Gastrocnemius medialis (tissue), 4 donors: Measurements from ENCODE around the gene ZDHHC14. TPM values are rescaled to one million over a fixed set of nuclear protein-coding genes. Genes with fewer than 3 reads are reported as not detected.

Source experiments
- ATAC-seq, 2 donors: fragments of 150-250 bp; one replicate each; pipeline ENCODE4 v1.9.1; 2016
- DNase-seq, 2 donors: peaks; one replicate each; pipeline ENCODE4 v3.0.0-alpha.2; 2019
- H3K27ac ChIP-seq, 4 donors: fragments of 200-600 bp; sonication (generic); 1 replicate in 1 of 4; 2 replicates in 3 of 4; pipeline ENCODE4 v1.5.1; 2016 to 2018; ENCODE audit warnings: mild to moderate bottlenecking in 2 of 4, moderate library complexity in 1 of 4
- H3K27me3 ChIP-seq, 3 donors: fragments of 200-600 bp; sonication (generic) in 2 of 3; 1 replicate in 1 of 3; 2 replicates in 2 of 3; pipeline versions ENCODE4 v1.5.1 to v1.6.0; 2016 to 2019; ENCODE audit warnings: mild to moderate bottlenecking in 1 of 3, moderate library complexity in 1 of 3
- H3K36me3 ChIP-seq, 2 donors: fragments of 200-600 bp; sonication (generic) in 1 of 2; one replicate each; pipeline ENCODE4 v1.5.1; 2017 to 2018
- H3K4me1 ChIP-seq, 2 donors: fragments of 200-600 bp; sonication (generic) in 1 of 2; one replicate each; pipeline ENCODE4 v1.5.1; 2016 to 2017; ENCODE audit warnings: mild to moderate bottlenecking in 2 of 2
- H3K4me3 ChIP-seq, 4 donors: fragments of 200-600 bp; sonication (generic) in 3 of 4; 1 replicate in 1 of 4; 2 replicates in 3 of 4; pipeline ENCODE4 v1.5.1; 2016 to 2019; ENCODE audit warnings: mild to moderate bottlenecking in 2 of 4
- H3K9me3 ChIP-seq, 3 donors: fragments of 200-600 bp; sonication (generic) in 2 of 3; 1 replicate in 1 of 3; 2 replicates in 2 of 3; pipeline ENCODE4 v1.5.1; 2016 to 2019
- POLR2A ChIP-seq, 2 donors: fragments of 450-650 bp; IDR thresholded peaks; one replicate each; pipeline ENCODE4 v1.6.1; 2017; ENCODE audit warnings: antibody characterized with exemption in 2 of 2, mild to moderate bottlenecking in 2 of 2, moderate library complexity in 2 of 2
- in situ Hi-C, 4 donors: fragments of 200-750 bp; cut with MboI; loops; one replicate each; pipeline versions ENCODE4 v1.15.0 to v1.8.0; 2017; ENCODE audit warnings: low sequenced_read_pairs in 4 of 4
- intact Hi-C: fragments of 100-400 bp; cut with DNase I; formaldehyde crosslinking; loops from one replicate; pipeline ENCODE4 v1.15.1; 2023; ENCODE audit warnings: low total_unique reads
- total RNA-seq, 4 donors: library from RNA; depleted of rRNA; stranded (reverse); fragments of >200 nt; gene quantifications; one replicate each; pipeline versions ENCODE4 v1.1.0 to v1.2.3, GENCODE V29; 2016
- TF ChIP-seq, protein P1 (sequence below), 5 experiments: fragments of 450-650 bp in 3 of 5; fragments of 200-600 bp in 2 of 5; sonication (generic) in 2 of 5; IDR thresholded peaks in 4 of 5; conservative IDR thresholded peaks in 1 of 5; 1 replicate in 4 of 5; 2 replicates in 1 of 5; pipeline ENCODE4 v1.5.1; 2016 to 2019; ENCODE audit warnings: antibody characterized with exemption in 5 of 5, mild to moderate bottlenecking in 3 of 5, moderate library complexity in 3 of 5

Gene ZDHHC14
- total RNA-seq, 4 donors from 2014 or later = 3.7 to 7.7 (median 5.9) TPM

DNA sequence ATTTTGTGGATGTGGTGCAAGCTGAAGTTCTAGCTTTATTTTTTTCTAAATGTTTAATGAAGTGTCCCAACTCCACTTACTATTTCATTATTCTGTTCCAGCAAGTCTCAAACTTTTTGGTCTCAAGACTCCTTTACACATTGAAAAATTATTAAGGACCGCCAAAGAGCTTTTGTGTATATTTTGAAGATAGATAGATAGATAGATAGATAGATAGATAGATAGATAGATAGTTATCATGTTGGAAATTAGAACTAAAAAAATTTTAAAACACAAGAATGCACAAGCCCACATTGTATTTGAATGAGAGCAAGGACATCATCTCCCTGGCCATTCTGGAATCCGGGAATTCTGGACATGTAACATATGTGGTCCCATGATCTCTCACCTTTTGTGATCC is 260.8 kb downstream of the ZDHHC14 start:
- intact Hi-C loops = no loop called here
- DNase-seq (no peak), ATAC-seq (no peak)
- TF ChIP-seq, protein P1, sequence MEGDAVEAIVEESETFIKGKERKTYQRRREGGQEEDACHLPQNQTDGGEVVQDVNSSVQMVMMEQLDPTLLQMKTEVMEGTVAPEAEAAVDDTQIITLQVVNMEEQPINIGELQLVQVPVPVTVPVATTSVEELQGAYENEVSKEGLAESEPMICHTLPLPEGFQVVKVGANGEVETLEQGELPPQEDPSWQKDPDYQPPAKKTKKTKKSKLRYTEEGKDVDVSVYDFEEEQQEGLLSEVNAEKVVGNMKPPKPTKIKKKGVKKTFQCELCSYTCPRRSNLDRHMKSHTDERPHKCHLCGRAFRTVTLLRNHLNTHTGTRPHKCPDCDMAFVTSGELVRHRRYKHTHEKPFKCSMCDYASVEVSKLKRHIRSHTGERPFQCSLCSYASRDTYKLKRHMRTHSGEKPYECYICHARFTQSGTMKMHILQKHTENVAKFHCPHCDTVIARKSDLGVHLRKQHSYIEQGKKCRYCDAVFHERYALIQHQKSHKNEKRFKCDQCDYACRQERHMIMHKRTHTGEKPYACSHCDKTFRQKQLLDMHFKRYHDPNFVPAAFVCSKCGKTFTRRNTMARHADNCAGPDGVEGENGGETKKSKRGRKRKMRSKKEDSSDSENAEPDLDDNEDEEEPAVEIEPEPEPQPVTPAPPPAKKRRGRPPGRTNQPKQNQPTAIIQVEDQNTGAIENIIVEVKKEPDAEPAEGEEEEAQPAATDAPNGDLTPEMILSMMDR (IDR thresholded peaks at IDR 0.05 in 4 of 5, conservative IDR thresholded peaks at IDR 0.05 in 1 of 5) = no peak
- no peak for TF ChIP-seq POLR2A (IDR thresholded peaks at IDR 0.05)
- Histone ChIP-seq H3K4me1 (no peaks in the 10 kb centered on the region), H3K27ac (no peak overlapping the region), H3K36me3 (no peaks in the 10 kb centered on the region), H3K4me3 (no peak overlapping the region), H3K27me3 (no peaks in the 10 kb centered on the region), H3K9me3 (no peaks in the 10 kb centered on the region)
- in situ Hi-C loops = no loop called here

DNA sequence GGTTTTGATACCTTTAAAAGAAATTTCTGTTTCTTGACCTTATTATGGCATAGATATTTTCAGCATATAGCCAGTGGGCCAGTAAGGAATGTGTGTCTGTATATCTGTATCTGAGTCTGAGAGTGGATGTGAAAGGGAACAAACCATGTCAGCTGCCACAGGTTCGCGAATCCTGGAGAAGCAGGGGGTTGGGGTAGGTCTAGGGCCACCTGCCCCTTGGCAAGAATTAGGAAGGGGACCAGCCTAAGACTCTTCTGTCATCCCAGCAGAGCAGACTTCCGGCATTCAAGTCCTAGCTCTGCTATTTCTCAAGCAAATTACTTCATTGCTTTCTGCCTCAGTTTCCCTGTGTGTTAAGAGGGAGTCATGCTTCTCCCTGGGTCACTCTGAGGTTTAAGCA is 261.7 kb downstream of the ZDHHC14 start:
- H3K4me1 ChIP-seq = no peaks in the 10 kb centered on the region
- ATAC-seq = no peak
- no peak for DNase-seq
- no peak overlapping the region for H3K4me3 ChIP-seq
- H3K36me3 ChIP-seq = no peaks in the 10 kb centered on the region
- no peaks in the 10 kb centered on the region for H3K9me3 ChIP-seq
- in situ Hi-C loops (no loop called here), intact Hi-C loops (no loop called here)
- TF ChIP-seq, protein P1 (IDR thresholded peaks at IDR 0.05 in 4 of 5, conservative IDR thresholded peaks at IDR 0.05 in 1 of 5) = no peak
- no peak for TF ChIP-seq POLR2A (IDR thresholded peaks at IDR 0.05)
- no peaks in the 10 kb centered on the region for H3K27me3 ChIP-seq
- no peak overlapping the region for H3K27ac ChIP-seq

DNA sequence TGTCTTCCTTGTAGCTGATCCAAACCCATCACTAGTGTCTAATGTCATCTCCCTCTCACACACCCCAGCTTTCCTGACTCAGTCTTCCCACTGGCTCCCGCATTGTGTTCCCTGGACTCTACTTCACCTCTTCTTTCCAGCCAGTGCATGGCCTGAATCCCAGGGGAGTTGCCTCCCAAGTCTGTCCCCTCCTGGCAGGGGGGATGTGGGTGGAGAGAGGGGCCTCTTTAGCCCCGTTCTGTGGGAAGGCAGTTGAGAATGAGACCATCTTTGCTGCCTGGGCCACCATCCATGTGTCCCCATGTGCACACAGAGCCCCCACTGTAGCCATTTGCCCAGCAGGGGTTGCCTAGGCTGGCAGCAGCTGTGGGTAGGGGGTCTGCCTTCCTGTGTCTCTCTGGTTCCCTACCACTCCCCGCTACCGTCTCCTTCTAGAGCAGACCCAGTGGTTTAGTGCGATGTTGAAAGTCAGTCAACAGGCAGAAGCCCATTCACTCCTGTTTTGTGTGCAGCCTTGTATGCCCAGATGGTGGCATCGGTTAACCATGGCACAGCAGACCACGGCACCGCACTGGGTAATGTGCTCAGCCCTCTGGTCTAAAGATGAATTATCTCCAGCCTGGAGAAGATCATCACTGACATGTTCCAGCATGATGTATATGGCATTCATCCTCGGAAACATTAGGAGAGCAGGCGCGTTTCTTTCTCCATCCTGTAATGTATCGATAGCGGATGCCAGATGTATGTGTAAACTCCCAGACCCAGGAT is 263.2 kb downstream of the ZDHHC14 start:
- Histone ChIP-seq H3K9me3 (no peaks in the 10 kb centered on the region), H3K4me3 (no peak overlapping the region), H3K4me1 (no peaks in the 10 kb centered on the region), H3K27ac (no peak overlapping the region), H3K27me3 (no peaks in the 10 kb centered on the region), H3K36me3 (no peaks in the 10 kb centered on the region)
- intact Hi-C loops = no loop called here
- in situ Hi-C loops = no loop called here
- TF ChIP-seq POLR2A (IDR thresholded peaks at IDR 0.05) = no peak
- TF ChIP-seq, protein P1 (IDR thresholded peaks at IDR 0.05 in 4 of 5, conservative IDR thresholded peaks at IDR 0.05 in 1 of 5) = peak in 1 of 5 experiments; percentile 15
- DNase-seq (no peak), ATAC-seq (no peak)

- no peaks in the 10 kb centered on the region for H3K27me3 ChIP-seq
- TF ChIP-seq, protein P1 (IDR thresholded peaks at IDR 0.05 in 4 of 5, conservative IDR thresholded peaks at IDR 0.05 in 1 of 5) = no peak
- no peak for TF ChIP-seq POLR2A (IDR thresholded peaks at IDR 0.05)
- ATAC-seq = no peak
- H3K27ac ChIP-seq = no peak overlapping the region
- in situ Hi-C loops = no loop called here
- H3K4me1 ChIP-seq = peaks cover 5 to 9% of the 10 kb centered on the region in 2 donors
- intact Hi-C loops = no loop called here
- DNase-seq = no peak
- H3K36me3 ChIP-seq = no peaks in the 10 kb centered on the region
- no peaks in the 10 kb centered on the region for H3K9me3 ChIP-seq
- H3K4me3 ChIP-seq = no peak overlapping the region
These were observed 264.3 kb downstream of the ZDHHC14 start for GRCh38 chr6:157645201-157645795.
